NCI-H226 (cell line): ENCODE data around the gene SLC4A4.
A peak's percentile ranks its signal among the peaks of the same experiment; 100 is the strongest.
"Not testable (repeated sequence)": the region's sequence is repeated elsewhere in the genome, so short reads cannot be mapped to it uniquely, and the experiment has no call there.

Experiments used
- DNase-seq: peaks from one replicate; pipeline ENCODE4 v3.0.0-alpha.2; 2015

SLC4A4 gene

GRCh38 chr4:71360844-71361243, 22.0 kb downstream of the SLC4A4 start:
- DNase-seq: no peak

- DNase-seq: no peak
Observed at GRCh38 chr4:71361476-71361875, 22.7 kb downstream of the SLC4A4 start.

GRCh38 chr4:71366766-71367165, 27.9 kb downstream of the SLC4A4 start:
- no peak for DNase-seq

GRCh38 chr4:71367546-71367945, 28.7 kb downstream of the SLC4A4 start:
- no peak for DNase-seq

- no peak for DNase-seq
Observed at GRCh38 chr4:71368906-71369305, 30.1 kb downstream of the SLC4A4 start.

GRCh38 chr4:71369536-71369935, 30.7 kb downstream of the SLC4A4 start:
- DNase-seq: no peak

GRCh38 chr4:71375494-71375893, 36.7 kb downstream of the SLC4A4 start:
- DNase-seq: no peak

GRCh38 chr4:71377561-71377960, 38.7 kb downstream of the SLC4A4 start:
- DNase-seq: peak; percentile 61

- DNase-seq: no peak
Observed at GRCh38 chr4:71379126-71379525, 40.3 kb downstream of the SLC4A4 start.

GRCh38 chr4:71380788-71381187, 42.0 kb downstream of the SLC4A4 start:
- DNase-seq: no peak

GRCh38 chr4:71382125-71382899, 43.5 kb downstream of the SLC4A4 start:
- no peak for DNase-seq

GRCh38 chr4:71382900-71383560, 44.2 kb downstream of the SLC4A4 start:
- no peak for DNase-seq

GRCh38 chr4:71383984-71384383, 45.2 kb downstream of the SLC4A4 start:
- no peak for DNase-seq

- DNase-seq: no peak
Observed at GRCh38 chr4:71389149-71389827, 50.5 kb downstream of the SLC4A4 start.

GRCh38 chr4:71392109-71392508, 53.3 kb downstream of the SLC4A4 start:
- DNase-seq: no peak

- DNase-seq: no peak
Observed at GRCh38 chr4:71396382-71396781, 57.6 kb downstream of the SLC4A4 start.

- DNase-seq: no peak
Observed at GRCh38 chr4:71400810-71401209, 62.0 kb downstream of the SLC4A4 start.

- DNase-seq: no peak
Observed at GRCh38 chr4:71402616-71403015, 63.8 kb downstream of the SLC4A4 start.

- DNase-seq: no peak
Observed at GRCh38 chr4:71404049-71404448, 65.2 kb downstream of the SLC4A4 start.

- DNase-seq: no peak
Observed at GRCh38 chr4:71405791-71406190, 67.0 kb downstream of the SLC4A4 start.

- peak; percentile 26 for DNase-seq
Observed at GRCh38 chr4:71406459-71406963, 67.7 kb downstream of the SLC4A4 start.

- not testable (repeated sequence) for DNase-seq
Observed at GRCh38 chr4:71408961-71409360, 70.1 kb downstream of the SLC4A4 start.

GRCh38 chr4:71411981-71412380, 73.2 kb downstream of the SLC4A4 start:
- DNase-seq: no peak

- no peak for DNase-seq
Observed at GRCh38 chr4:71415491-71415890, 76.7 kb downstream of the SLC4A4 start.
